Measurements from ENCODE around the gene KRTAP10-8. TPM values are rescaled to one million over a fixed set of nuclear protein-coding genes. Genes with fewer than 3 reads are reported as not detected.
"Not testable (repeated sequence)": the region's sequence is repeated elsewhere in the genome, so short reads cannot be mapped to it uniquely, and the experiment has no call there.

Gene KRTAP10-8
- polyA plus RNA-seq, 1 experiment: not detected

- Histone ChIP-seq H3K36me3 (ENCODE audit: control insufficient read depth, insufficient read depth, low read length) (no peaks in the 10 kb centered on the region), H3K4me3 (ENCODE audit: low read depth, low read length) (no peak overlapping the region), H3K27me3 (ENCODE audit: control insufficient read depth, insufficient read depth, low read length) (peaks cover 4% of the 10 kb centered on the region; the same call in 1 of the 2 replicates)
- POLR2A ChIA-PET: no interaction called here
- no peak for DNase-seq (ENCODE audit: low read depth)
- no peak for TF ChIP-seq CTCF (IDR thresholded peaks at IDR 0.05; ENCODE audit: insufficient read depth, low read depth, low read length)
- CTCF ChIA-PET: no interaction called here
Observed at GRCh38 chr21:44589094-44589493, 22.8 kb upstream of the KRTAP10-8 start.

- ChIA-PET POLR2A (no interaction called here), CTCF (no interaction called here)
- TF ChIP-seq CTCF (IDR thresholded peaks at IDR 0.05; ENCODE audit: insufficient read depth, low read depth, low read length): no peak
Observed at GRCh38 chr21:44589586-44590305, 22.1 kb upstream of the KRTAP10-8 start.

GRCh38 chr21:44590311-44590721, 21.6 kb upstream of the KRTAP10-8 start:
- DNase-seq (ENCODE audit: low read depth): no peak
- H3K36me3 ChIP-seq (ENCODE audit: control insufficient read depth, insufficient read depth, low read length): no peaks in the 10 kb centered on the region
- peaks cover 4% of the 10 kb centered on the region; the same call in 1 of the 2 replicates for H3K27me3 ChIP-seq (ENCODE audit: control insufficient read depth, insufficient read depth, low read length)
- no peak overlapping the region for H3K4me3 ChIP-seq (ENCODE audit: low read depth, low read length)
- CTCF ChIA-PET: no interaction called here
- POLR2A ChIA-PET: no interaction called here
- no peak for TF ChIP-seq CTCF (IDR thresholded peaks at IDR 0.05; ENCODE audit: insufficient read depth, low read depth, low read length)

More at GRCh38 chr21:44589586-44590305, 22.1 kb upstream of the KRTAP10-8 start:
- peaks cover 4% of the 10 kb centered on the region; the same call in 1 of the 2 replicates for H3K27me3 ChIP-seq (ENCODE audit: control insufficient read depth, insufficient read depth, low read length)
- no peak for DNase-seq (ENCODE audit: low read depth)
- no peak overlapping the region for H3K4me3 ChIP-seq (ENCODE audit: low read depth, low read length)
- no peaks in the 10 kb centered on the region for H3K36me3 ChIP-seq (ENCODE audit: control insufficient read depth, insufficient read depth, low read length)

GRCh38 chr21:44590897-44591800, 20.7 kb upstream of the KRTAP10-8 start:
- DNase-seq (ENCODE audit: low read depth); H3K4me3 ChIP-seq (ENCODE audit: low read depth, low read length); CTCF ChIA-PET; H3K27me3 ChIP-seq (ENCODE audit: control insufficient read depth, insufficient read depth, low read length); H3K36me3 ChIP-seq (ENCODE audit: control insufficient read depth, insufficient read depth, low read length); POLR2A ChIA-PET: not testable (repeated sequence)

GRCh38 chr21:44591801-44592130, 20.1 kb upstream of the KRTAP10-8 start:
- DNase-seq (ENCODE audit: low read depth); H3K27me3 ChIP-seq (ENCODE audit: control insufficient read depth, insufficient read depth, low read length); H3K36me3 ChIP-seq (ENCODE audit: control insufficient read depth, insufficient read depth, low read length); H3K4me3 ChIP-seq (ENCODE audit: low read depth, low read length); CTCF ChIA-PET; POLR2A ChIA-PET: not testable (repeated sequence)

- H3K27me3 ChIP-seq (ENCODE audit: control insufficient read depth, insufficient read depth, low read length): peaks cover 8% of the 10 kb centered on the region
- no peak within 1 kb of the TSS for H3K4me3 ChIP-seq (ENCODE audit: low read depth, low read length)
- no peaks in the 10 kb centered on the region for H3K36me3 ChIP-seq (ENCODE audit: control insufficient read depth, insufficient read depth, low read length)
- no peak for TF ChIP-seq CTCF (IDR thresholded peaks at IDR 0.05; ENCODE audit: insufficient read depth, low read depth, low read length)
- ChIA-PET CTCF (no interaction called here), POLR2A (no interaction called here)
- no peak for DNase-seq (ENCODE audit: low read depth)
Observed at GRCh38 chr21:44592446-44593311, 19.2 kb upstream of the KRTAP10-8 start, which contains the start of gene KRTAP10-6. Gene KRTAP10-6 (minus strand): TSS chr21:44592505. CDS start chr21:44592484, 21 bp downstream.
